Left forelimb (tissue), 1 donor: Measurements from ENCODE around the gene C1QTNF4.

Experiments used
- DNase-seq: peaks from one replicate; pipeline ENCODE4 v3.0.0-alpha.2; 2018; ENCODE audit warnings: low spot score

The C1QTNF4 gene

GRCh38 chr11:47592970-47593369 lies 1.2 kb downstream of the C1QTNF4 start:
- DNase-seq: no peak

GRCh38 chr11:47592251-47592650 lies 2.0 kb downstream of the C1QTNF4 start:
- DNase-seq: no peak

- no peak for DNase-seq
Measured at GRCh38 chr11:47591764-47592163, 2.4 kb downstream of the C1QTNF4 start.

- peak; percentile 81 for DNase-seq
Measured at GRCh38 chr11:47589977-47590861, 4.0 kb downstream of the C1QTNF4 start.

- no peak for DNase-seq
Measured at GRCh38 chr11:47589584-47589976, 4.6 kb downstream of the C1QTNF4 start.

GRCh38 chr11:47589118-47589517 lies 5.1 kb downstream of the C1QTNF4 start:
- no peak for DNase-seq

GRCh38 chr11:47587723-47588326 lies 6.4 kb downstream of the C1QTNF4 start:
- no peak for DNase-seq

GRCh38 chr11:47587039-47587716 lies 7.0 kb downstream of the C1QTNF4 start:
- DNase-seq: no peak

GRCh38 chr11:47586098-47586855 lies 7.9 kb downstream of the C1QTNF4 start, which contains the start of gene FAM180B:
TSS of gene FAM180B (plus strand) at chr11:47586678. CDS start at chr11:47586769, 91 bp downstream.
- DNase-seq: peak; percentile 78

GRCh38 chr11:47583844-47584243 lies 10.4 kb downstream of the C1QTNF4 start:
- no peak for DNase-seq

- DNase-seq: peak; percentile 95
Measured at GRCh38 chr11:47578524-47579494, 15.4 kb downstream of the C1QTNF4 start, which contains the start of the genes KBTBD4 and NDUFS3. TSS of gene KBTBD4 (minus strand) at chr11:47578970. CDS start at chr11:47578951, 19 bp downstream. TSS of gene NDUFS3 (plus strand) at chr11:47579074. CDS start at chr11:47579092, 18 bp downstream.

GRCh38 chr11:47577460-47578041 lies 16.7 kb downstream of the C1QTNF4 start:
- DNase-seq: no peak

GRCh38 chr11:47573321-47573720 lies 20.9 kb downstream of the C1QTNF4 start:
- no peak for DNase-seq

- no peak for DNase-seq
Measured at GRCh38 chr11:47572715-47573255, 21.4 kb downstream of the C1QTNF4 start.

- no peak for DNase-seq
Measured at GRCh38 chr11:47571895-47572294, 22.3 kb downstream of the C1QTNF4 start.

GRCh38 chr11:47571357-47571729 lies 22.9 kb downstream of the C1QTNF4 start:
- no peak for DNase-seq

- no peak for DNase-seq
Measured at GRCh38 chr11:47570651-47571356, 23.4 kb downstream of the C1QTNF4 start.

GRCh38 chr11:47569646-47570045 lies 24.6 kb downstream of the C1QTNF4 start:
- DNase-seq: no peak

- DNase-seq: no peak
Measured at GRCh38 chr11:47566149-47566698, 28.0 kb downstream of the C1QTNF4 start.
